Dendritic cell treated with granulocyte-macrophage colony-stimulating factor and Interleukin-4, amounts not matched to agents 40 ng/mL and 50 ng/mL, for 4 days (primary cell): ENCODE data around the gene MT2A.
"Not testable (repeated sequence)": the region's sequence is repeated elsewhere in the genome, so short reads cannot be mapped to it uniquely, and the experiment has no call there.

ENCODE experiments used
- H3K27ac Mint-ChIP-seq: one replicate; pipeline ENCODE4 v1.8.0; 2022; ENCODE audit warnings: mild to moderate bottlenecking, mixed read lengths
- H3K27me3 Mint-ChIP-seq: one replicate; pipeline ENCODE4 v1.8.0; 2022; ENCODE audit warnings: mild to moderate bottlenecking, mixed read lengths
- H3K36me3 Mint-ChIP-seq: one replicate; pipeline ENCODE4 v1.8.0; 2022; ENCODE audit warnings: low read depth, mixed read lengths
- H3K4me1 Mint-ChIP-seq: one replicate; pipeline ENCODE4 v1.8.0; 2022; ENCODE audit warnings: low read depth, mixed read lengths
- H3K4me3 Mint-ChIP-seq: one replicate; pipeline ENCODE4 v1.8.0; 2022; ENCODE audit warnings: mild to moderate bottlenecking, moderate library complexity, mixed read lengths
- H3K9me3 Mint-ChIP-seq: one replicate; pipeline ENCODE4 v1.8.0; 2022; ENCODE audit warnings: mixed read lengths
- intact Hi-C: fragments of 100-400 bp; cut with micrococcal nuclease; formaldehyde crosslinking; loops from one replicate; pipeline ENCODE4 v1.15.0; 2022

The MT2A gene

DNA sequence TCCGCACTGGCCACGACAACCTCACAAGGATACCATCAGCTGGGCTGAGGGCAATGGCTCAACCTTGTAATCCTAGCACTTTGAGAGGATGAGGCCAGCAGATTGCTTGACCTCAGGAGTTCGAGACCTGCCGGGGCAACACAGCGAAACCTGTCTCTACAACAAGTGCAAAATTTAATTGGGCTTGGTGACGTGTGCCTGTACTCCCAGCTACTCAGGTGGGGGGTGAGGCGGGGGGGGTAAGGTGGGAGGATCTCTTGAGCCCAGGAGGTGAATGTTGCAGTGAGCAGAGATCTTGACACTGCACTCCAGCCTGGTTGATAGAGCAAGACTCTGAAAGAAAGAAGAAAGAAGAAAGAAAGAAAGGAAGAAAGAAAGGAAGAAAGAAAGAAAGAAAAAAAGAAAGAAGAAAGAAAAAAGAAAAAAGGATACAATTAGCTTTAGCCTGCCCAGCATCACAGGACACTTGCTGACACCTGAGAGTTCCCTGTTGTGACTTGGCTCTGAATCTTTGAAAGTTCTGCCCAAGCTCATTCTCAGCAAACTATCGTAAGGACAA, 12.0 kb downstream of the MT2A start:
- Mint-ChIP-seq H3K27me3 (peaks cover 78% of the 10 kb centered on the region), H3K36me3 (no peaks in the 10 kb centered on the region)

DNA sequence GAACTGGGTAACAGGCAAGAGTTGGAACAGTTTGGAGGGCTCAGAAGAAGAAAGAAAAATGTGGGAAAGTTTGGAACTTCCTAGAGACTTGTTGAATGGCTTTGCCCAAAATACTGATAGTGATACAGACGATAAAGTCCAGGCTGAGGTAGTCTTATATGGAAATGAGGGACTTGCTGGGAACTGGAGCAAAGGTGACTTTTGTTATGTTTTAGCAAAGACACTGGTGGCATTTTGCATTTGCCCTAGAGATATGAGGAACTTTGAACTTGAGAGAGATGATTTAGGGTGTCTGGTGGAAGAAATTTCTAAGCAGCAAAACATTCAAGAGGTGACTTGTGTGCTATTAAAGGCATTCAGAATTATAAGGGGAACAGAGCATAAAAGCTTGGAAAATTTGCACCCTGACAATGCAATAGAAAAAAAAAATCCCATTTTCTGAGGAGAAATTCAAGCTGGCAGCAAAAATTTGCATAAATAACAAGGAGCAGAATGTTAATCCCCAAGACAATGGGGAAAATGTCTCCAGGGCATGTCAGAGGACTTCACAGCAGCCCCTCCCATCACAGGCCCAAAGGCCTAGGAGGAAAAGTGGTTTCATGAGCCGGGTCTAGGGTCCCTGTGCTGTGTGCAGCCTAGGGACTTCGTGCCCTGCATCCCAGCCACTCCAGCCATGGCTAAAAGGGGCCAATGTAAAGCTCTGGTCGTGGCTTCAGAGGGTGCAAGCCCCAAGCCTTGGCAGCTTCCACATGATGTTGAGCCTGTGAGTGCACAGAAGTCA, 13.5 kb downstream of the MT2A start:
- H3K36me3 Mint-ChIP-seq, H3K9me3 Mint-ChIP-seq, H3K4me3 Mint-ChIP-seq, intact Hi-C loops, H3K27ac Mint-ChIP-seq: not testable (repeated sequence)
- peaks cover 80% of the 10 kb centered on the region for H3K27me3 Mint-ChIP-seq
- peaks cover 33% of the 10 kb centered on the region for H3K4me1 Mint-ChIP-seq

More for the DNA sequence above, 12.0 kb downstream of the MT2A start:
- no peaks in the 10 kb centered on the region for H3K9me3 Mint-ChIP-seq
- intact Hi-C loops = no loop called here
- peaks cover 26% of the 10 kb centered on the region for H3K4me1 Mint-ChIP-seq
- H3K27ac Mint-ChIP-seq = no peak overlapping the region
- no peak overlapping the region for H3K4me3 Mint-ChIP-seq

DNA sequence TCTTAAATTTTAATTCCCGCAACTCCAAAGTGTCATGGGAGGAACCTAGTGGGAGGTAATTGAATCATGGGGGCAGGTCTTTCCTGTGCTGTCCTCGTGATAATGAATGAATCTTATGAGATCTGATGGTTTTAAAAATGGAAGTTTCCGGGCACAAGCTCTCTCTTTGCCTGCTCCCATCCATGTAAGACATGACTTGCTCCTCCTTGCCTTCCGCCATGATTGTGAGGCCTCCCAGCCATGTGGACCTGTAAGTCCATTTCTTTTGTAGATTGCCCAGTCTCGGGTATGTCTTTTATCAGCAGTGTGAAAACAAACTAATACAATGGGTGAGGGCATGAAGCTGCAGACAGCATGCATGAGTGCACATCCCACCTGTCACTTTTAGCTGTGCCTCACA, 14.8 kb downstream of the MT2A start:
- H3K36me3 Mint-ChIP-seq, H3K9me3 Mint-ChIP-seq, H3K4me3 Mint-ChIP-seq, intact Hi-C loops, H3K27ac Mint-ChIP-seq: not testable (repeated sequence)
- H3K27me3 Mint-ChIP-seq = peaks cover 76% of the 10 kb centered on the region
- H3K4me1 Mint-ChIP-seq = peaks cover 20% of the 10 kb centered on the region

DNA sequence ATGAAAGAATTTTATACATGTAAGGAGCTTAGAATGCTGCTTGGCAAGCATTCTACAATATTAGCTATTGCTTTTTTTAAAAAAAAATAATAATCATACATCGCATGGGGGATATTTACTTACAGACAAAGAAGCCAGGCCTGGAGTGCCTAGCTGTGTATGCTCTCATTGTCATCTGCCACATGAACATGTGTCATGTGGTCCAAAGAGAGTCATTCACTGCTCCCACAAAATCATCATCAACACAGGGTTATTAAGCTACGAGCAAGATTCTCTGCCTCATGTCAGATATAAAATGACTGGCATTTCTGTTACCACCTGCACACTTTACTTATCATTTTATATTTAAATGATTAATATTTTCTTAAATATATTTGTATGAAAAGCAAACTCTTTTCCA, 15.3 kb downstream of the MT2A start:
- no peaks in the 10 kb centered on the region for H3K36me3 Mint-ChIP-seq
- H3K9me3 Mint-ChIP-seq = no peaks in the 10 kb centered on the region
- H3K4me3 Mint-ChIP-seq = no peak overlapping the region
- intact Hi-C loops = no loop called here
- H3K27me3 Mint-ChIP-seq = peaks cover 76% of the 10 kb centered on the region
- peaks cover 20% of the 10 kb centered on the region for H3K4me1 Mint-ChIP-seq
- H3K27ac Mint-ChIP-seq = no peak overlapping the region

DNA sequence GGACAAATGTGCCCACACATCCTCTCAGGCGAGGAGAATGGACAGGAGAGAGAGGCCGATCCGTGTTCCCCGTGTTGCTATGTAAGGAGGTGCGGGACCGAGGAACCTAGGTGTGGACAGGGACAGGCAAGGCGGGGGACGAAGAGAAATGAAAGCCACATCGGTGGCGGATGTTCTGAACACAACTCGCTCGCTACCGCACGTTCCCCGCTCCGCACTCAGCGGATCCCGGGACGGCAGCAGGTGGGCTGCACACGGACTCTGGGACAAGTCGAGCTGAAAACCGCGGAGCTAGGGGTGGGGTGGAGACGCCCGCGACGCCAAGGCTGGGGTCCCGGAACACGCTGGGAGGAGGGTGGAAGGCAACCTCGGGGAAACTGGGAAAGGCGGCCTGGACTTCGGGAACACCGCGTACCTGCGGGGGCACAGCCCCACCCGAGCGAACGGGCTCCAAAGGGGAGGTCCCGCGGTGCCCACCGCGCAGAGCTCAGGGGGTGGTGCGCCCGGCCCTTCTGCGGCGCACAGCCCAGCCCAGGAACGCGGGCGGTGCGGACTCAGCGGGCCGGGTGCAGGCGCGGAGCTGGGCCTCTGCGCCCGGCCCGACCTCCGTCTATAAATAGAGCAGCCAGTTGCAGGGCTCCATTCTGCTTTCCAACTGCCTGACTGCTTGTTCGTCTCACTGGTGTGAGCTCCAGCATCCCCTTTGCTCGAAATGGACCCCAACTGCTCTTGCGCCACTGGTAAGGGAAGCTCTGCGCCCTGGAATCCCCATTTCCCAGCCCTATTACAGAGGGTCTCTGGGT, 17.0 kb downstream of the MT2A start, which contains the start of gene MT1E:
Gene MT1E, plus strand, starts transcription at position 642 of the 803 bp plus-strand sequence. Its CDS starts 71 bp downstream, at position 713.
- peak within 1 kb of the TSS; percentile 84 for H3K4me3 Mint-ChIP-seq
- intact Hi-C loops = no loop called here
- H3K36me3 Mint-ChIP-seq = no peaks in the 10 kb centered on the region
- peaks cover 75% of the 10 kb centered on the region for H3K27me3 Mint-ChIP-seq
- H3K9me3 Mint-ChIP-seq = no peaks in the 10 kb centered on the region
- H3K4me1 Mint-ChIP-seq = peaks cover 20% of the 10 kb centered on the region
- H3K27ac Mint-ChIP-seq = peak within 1 kb of the TSS; percentile 65

DNA sequence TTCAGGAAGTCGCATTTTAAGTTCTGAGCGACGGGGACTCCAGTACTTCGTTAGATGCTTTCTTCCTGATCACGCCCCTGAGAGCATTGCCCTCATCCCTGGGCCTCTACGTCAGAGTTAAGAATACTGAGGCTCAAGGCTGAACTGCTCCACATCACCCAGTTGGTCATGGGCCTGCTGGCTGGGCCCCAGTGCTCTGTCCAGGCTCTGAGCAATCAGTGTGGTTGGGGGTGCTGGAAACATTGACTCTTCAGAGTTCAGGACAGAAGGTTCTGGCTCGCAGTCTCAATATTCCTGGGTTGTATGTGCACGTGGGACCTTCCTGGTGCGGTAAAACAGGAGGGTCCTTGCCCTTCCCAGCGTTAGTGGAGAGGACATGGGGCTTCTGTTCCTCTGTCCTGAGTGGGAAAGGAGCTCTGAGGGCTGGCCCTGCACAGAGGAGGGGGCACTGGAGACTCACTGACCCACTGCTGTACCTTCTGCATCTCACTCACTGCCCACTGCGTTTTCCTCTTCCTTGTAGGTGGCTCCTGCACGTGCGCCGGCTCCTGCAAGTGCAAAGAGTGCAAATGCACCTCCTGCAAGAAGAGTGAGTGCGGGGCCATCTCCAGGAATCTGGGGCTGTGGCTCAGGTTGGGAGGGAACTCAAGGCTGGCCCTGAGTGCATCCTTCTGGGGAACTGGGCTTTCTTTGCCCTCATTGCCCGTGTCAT, 17.7 kb downstream of the MT2A start:
- intact Hi-C loops = no loop called here
- peaks cover 20% of the 10 kb centered on the region for H3K4me1 Mint-ChIP-seq
- H3K36me3 Mint-ChIP-seq = no peaks in the 10 kb centered on the region
- H3K27me3 Mint-ChIP-seq = peaks cover 81% of the 10 kb centered on the region
- peak overlapping the region; percentile 84 for H3K4me3 Mint-ChIP-seq
- peak overlapping the region; percentile 65 for H3K27ac Mint-ChIP-seq
- no peaks in the 10 kb centered on the region for H3K9me3 Mint-ChIP-seq

DNA sequence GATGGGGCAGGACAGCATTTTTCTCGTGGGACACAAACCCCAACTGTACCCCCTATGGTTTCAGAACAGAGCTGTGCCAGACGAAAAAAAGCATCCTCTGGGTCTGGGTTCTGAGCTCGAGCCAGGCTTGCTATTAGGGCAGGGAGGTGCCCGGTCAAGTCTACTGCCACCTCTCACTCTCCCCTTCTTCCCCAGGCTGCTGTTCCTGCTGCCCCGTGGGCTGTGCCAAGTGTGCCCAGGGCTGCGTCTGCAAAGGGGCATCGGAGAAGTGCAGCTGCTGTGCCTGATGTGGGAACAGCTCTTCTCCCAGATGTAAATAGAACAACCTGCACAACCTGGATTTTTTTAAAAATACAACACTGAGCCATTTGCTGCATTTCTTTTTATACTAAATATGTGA, 18.3 kb downstream of the MT2A start:
- Mint-ChIP-seq H3K4me3 (no peak overlapping the region), H3K9me3 (no peaks in the 10 kb centered on the region), H3K36me3 (no peaks in the 10 kb centered on the region), H3K27me3 (peaks cover 82% of the 10 kb centered on the region), H3K27ac (no peak overlapping the region), H3K4me1 (peaks cover 22% of the 10 kb centered on the region)
- intact Hi-C loops = no loop called here

DNA sequence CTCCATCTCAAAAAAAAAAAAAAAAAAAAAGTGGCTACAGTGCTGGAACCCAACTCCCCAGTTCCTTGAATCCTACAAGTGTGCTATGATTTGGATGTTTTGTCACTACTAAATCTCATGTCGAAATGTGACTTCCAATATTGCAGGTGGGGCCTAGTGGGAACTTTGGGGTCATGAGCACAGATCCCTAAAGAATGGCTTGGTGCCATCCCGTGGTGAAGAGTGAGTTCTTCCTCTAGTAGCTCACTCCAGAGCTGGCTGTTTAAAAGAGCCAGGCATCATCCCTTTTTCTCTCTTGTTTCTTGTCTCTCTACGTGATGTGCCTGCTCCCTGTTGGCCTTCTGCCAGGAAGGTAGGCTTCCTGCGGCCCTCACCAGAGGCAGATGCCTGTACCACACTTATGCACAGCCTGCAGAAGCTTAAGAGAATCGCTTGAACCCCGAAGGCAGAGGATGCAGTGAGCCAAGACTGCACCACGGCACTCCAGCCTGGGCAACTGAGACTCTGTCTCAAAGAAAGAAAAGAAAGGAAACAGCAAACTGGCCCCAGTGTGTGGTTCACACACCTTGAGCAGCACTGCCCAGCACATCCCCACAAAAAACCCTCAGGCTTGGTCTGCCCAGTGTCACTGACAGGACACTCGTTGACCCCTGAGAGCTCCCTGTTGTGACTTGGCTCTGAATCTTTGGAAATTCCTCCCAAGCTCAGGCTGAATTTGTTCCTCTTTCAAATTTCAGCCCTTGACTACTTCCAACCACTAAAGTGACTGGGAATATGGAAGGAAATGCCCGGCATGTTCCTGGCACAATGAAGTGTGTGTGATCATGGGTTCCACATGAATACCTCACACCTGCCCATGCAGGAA, 20.3 kb downstream of the MT2A start:
- Mint-ChIP-seq H3K27ac (no peak overlapping the region), H3K4me1 (peaks cover 35% of the 10 kb centered on the region), H3K4me3 (no peak overlapping the region), H3K27me3 (peaks cover 89% of the 10 kb centered on the region), H3K36me3 (no peaks in the 10 kb centered on the region), H3K9me3 (no peaks in the 10 kb centered on the region)
- intact Hi-C loops = no loop called here

DNA sequence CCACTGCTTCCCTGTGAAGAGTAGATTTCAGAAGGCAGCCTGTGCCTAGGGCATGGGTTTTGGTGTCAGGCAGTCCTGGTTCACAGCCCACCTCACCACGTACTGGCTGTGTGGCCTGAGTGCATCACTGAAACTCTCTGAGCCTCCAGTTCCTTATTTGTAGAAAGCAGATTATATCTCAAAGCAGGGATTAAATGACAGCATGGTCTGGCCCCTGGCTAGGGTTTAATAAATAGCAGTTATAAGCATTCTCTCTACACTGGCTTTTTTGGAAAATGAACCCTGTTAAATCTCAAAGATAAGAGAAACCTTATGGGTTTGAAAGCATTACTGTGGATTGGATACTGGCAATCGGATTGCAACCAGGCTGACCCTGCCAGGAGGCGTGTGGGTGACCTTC, 21.1 kb downstream of the MT2A start:
- Mint-ChIP-seq H3K27me3 (peaks cover 92% of the 10 kb centered on the region), H3K27ac (no peak overlapping the region), H3K36me3 (no peaks in the 10 kb centered on the region), H3K4me1 (peaks cover 34% of the 10 kb centered on the region), H3K9me3 (no peaks in the 10 kb centered on the region), H3K4me3 (no peak overlapping the region)
- intact Hi-C loops = no loop called here

DNA sequence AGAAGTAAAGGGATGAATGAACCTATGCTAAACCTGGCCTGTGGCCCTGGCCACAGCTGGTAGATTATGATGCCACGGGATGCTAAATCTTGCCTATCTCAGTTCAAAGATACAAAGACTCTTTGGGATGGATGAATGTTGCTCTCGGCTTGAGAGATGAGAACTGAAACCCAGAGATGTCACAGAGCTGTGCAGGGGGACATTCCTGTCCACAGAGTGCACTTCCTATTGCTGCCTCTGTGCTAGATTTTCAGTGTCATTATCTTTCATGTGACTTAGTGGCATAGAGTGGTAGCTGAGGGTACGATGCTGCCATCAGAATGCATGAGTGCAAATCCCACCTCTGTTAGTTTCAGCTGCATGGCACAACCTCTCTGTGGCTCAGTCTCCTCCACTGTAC, 21.8 kb downstream of the MT2A start:
- Mint-ChIP-seq H3K27ac (no peak overlapping the region), H3K27me3 (peaks cover 92% of the 10 kb centered on the region), H3K36me3 (no peaks in the 10 kb centered on the region), H3K4me3 (no peak overlapping the region), H3K9me3 (no peaks in the 10 kb centered on the region), H3K4me1 (peaks cover 34% of the 10 kb centered on the region)
- intact Hi-C loops = no loop called here

DNA sequence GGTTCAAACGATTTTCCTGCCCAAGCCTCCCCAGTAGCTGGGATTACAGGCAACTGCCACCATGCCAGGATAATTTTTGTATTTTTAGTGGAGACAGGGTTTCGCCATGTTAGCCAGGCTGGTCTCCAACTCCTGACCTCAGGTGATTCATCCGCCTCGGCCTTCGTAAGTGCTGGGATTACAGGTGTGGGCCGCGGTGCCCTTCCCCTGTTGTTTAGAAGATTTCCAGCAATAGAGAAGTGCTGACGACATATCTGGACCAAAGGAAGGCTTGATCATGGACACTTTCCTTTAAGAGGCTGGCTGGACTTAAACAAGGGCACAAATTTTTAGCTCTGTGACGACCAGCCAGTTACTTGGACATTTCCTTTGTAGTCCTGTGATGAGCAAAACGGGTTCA, 22.8 kb downstream of the MT2A start:
- no peaks in the 10 kb centered on the region for H3K9me3 Mint-ChIP-seq
- H3K27ac Mint-ChIP-seq = no peak overlapping the region
- no peak overlapping the region for H3K4me3 Mint-ChIP-seq
- peaks cover 25% of the 10 kb centered on the region for H3K4me1 Mint-ChIP-seq
- no peaks in the 10 kb centered on the region for H3K36me3 Mint-ChIP-seq
- intact Hi-C loops = no loop called here
- peaks cover 91% of the 10 kb centered on the region for H3K27me3 Mint-ChIP-seq

DNA sequence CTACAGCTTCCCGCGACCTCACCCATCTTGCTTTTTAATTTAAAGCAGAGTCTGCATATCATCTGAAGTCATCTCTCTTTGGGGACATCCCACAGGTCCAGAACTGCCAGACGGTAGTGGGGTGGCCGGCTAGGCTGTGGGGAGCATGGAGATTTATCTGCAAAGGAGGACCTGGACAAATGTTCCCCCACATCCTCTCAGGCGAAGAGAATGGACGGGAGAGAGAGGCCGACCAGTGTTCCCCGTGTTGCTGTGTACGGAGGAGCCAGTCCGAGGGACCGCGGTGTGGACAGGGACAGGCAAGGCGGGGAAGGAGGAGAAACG, 23.4 kb downstream of the MT2A start:
- Mint-ChIP-seq H3K27ac (no peak overlapping the region), H3K9me3 (no peaks in the 10 kb centered on the region), H3K4me3 (peak overlapping the region; percentile 69), H3K27me3 (peaks cover 91% of the 10 kb centered on the region), H3K4me1 (peaks cover 22% of the 10 kb centered on the region), H3K36me3 (no peaks in the 10 kb centered on the region)
- intact Hi-C loops = no loop called here

DNA sequence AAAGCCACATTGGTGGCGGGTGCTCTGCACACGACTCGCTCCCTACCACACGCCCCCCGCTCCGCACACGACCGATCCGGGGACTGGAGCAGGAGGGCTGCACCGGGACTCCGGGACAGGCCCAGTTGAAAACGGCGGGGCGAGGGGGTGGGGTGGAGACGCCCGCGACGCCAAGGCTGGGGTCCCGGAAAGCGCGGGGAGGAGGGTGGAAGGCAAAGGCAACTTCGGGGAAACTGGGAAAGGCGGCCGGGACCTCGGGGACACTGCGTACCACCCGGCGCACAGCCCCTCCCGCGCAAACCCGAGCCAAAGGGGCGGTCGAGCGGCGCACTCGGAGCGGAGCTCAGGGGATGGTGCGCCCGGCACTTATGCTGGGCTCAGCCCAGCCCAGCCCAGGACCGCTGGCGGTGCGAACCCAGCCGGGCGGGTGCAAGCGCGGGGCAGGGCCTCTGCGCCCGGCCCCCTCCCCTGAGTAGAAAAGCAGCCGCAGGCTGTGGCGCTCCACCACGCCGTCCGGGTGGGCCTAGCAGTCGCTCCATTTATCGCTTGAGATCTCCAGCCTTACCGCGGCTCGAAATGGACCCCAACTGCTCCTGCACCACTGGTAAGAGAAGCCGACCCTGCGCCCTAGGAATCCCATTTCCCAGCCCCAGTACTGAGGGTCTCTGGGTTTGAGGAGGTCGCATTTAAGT, 23.9 kb downstream of the MT2A start, which contains the start of gene MT1M:
Gene MT1M, plus strand, starts transcription at position 504 of the 692 bp plus-strand sequence. Its CDS starts 73 bp downstream, at position 577.
- peaks cover 91% of the 10 kb centered on the region for H3K27me3 Mint-ChIP-seq
- no peaks in the 10 kb centered on the region for H3K9me3 Mint-ChIP-seq
- H3K4me1 Mint-ChIP-seq = peaks cover 22% of the 10 kb centered on the region
- peak within 1 kb of the TSS; percentile 69 for H3K4me3 Mint-ChIP-seq
- H3K36me3 Mint-ChIP-seq = no peaks in the 10 kb centered on the region
- intact Hi-C loops = no loop called here
- H3K27ac Mint-ChIP-seq = no peak within 1 kb of the TSS
